Stomach (tissue), 4 donors: ENCODE measurements around the gene CYP24A1.

Experiments
- POLR2A ChIP-seq, 4 donors: fragments of 450-650 bp; IDR thresholded peaks; one replicate each; pipeline ENCODE4 v1.6.1; 2016; ENCODE audit warnings: antibody characterized with exemption in 4 of 4, control low read depth in 2 of 4, mild to moderate bottlenecking in 1 of 4, moderate library complexity in 1 of 4
- TF ChIP-seq, protein P1 (sequence below), 7 experiments: fragments of 450-650 bp in 4 of 7; fragments of 200-600 bp in 3 of 7; sonication (generic) in 3 of 7; IDR thresholded peaks; one replicate each; pipeline ENCODE4 v1.5.1; 2016 to 2019; ENCODE audit warnings: antibody characterized with exemption in 7 of 7, control low read depth in 2 of 7, mild to moderate bottlenecking in 1 of 7

DNA sequence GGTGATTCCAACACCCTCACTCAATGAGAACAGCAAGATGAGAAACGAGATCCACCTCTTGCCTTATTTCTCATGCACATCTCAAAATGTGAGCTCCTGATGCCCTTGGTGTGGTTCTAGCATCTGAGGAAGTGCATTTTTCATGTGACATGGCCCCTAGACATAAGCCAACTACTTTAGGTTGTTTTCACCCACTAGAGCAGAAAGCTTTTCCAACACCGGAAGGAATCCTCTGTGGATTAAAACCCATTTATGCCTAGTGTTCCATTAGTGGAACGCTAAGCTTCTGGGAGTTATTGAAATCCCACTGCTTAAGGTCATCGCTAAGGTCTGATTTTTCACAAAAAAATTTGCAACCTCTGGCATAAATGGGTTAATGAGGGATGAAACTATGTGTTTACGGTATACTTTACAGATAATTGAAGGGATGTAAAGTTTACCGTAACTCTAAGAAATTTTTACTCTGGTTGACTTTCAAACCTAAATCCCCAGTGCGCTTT, 24.0 kb downstream of the CYP24A1 start:
- TF ChIP-seq, protein P1, sequence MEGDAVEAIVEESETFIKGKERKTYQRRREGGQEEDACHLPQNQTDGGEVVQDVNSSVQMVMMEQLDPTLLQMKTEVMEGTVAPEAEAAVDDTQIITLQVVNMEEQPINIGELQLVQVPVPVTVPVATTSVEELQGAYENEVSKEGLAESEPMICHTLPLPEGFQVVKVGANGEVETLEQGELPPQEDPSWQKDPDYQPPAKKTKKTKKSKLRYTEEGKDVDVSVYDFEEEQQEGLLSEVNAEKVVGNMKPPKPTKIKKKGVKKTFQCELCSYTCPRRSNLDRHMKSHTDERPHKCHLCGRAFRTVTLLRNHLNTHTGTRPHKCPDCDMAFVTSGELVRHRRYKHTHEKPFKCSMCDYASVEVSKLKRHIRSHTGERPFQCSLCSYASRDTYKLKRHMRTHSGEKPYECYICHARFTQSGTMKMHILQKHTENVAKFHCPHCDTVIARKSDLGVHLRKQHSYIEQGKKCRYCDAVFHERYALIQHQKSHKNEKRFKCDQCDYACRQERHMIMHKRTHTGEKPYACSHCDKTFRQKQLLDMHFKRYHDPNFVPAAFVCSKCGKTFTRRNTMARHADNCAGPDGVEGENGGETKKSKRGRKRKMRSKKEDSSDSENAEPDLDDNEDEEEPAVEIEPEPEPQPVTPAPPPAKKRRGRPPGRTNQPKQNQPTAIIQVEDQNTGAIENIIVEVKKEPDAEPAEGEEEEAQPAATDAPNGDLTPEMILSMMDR (IDR thresholded peaks at IDR 0.05): no peak
- TF ChIP-seq POLR2A (IDR thresholded peaks at IDR 0.05): no peak
